Measurements from ENCODE around the gene MACROD2.

GRCh38 chr20:14431568-14431967 is 436.3 kb downstream of the MACROD2 start:
- no peak for TF ChIP-seq POLR2A (IDR thresholded peaks at IDR 0.05)
- no peak for TF ChIP-seq CTCF (IDR thresholded peaks at IDR 0.05)
- no peak for TF ChIP-seq POLR2AphosphoS5 (IDR thresholded peaks at IDR 0.05)
- no peak for TF ChIP-seq EP300 (IDR thresholded peaks at IDR 0.05; ENCODE audit: low read depth)
